Activated T-cell treated with anti-CD3 and anti-CD28 coated beads for 24 hours (primary cell): ENCODE data around the gene ANKRD18A.

Experiments
- DNase-seq: peaks from one replicate; pipeline ENCODE4 v3.0.0-alpha.2; 2020; ENCODE audit warnings: low read depth

Gene ANKRD18A

DNA sequence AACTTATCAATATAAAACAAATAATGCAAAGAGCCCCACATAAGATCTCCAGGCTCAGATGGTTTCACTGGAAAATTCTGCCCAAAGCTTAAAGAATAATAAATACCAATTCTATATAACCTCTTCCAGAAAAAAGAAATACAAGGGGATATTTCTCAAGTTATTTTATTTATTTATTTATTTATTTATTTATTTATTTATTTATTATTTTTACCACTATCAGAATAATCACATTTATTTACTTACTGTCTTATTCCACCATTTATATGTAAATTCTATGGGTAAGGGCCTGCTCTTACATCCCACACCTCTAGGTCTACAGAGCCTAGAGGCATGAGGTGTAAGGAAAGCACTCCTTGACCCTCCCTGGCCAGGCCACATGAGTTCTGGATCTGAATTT is 91.1 kb downstream of the ANKRD18A start:
- no peak for DNase-seq

DNA sequence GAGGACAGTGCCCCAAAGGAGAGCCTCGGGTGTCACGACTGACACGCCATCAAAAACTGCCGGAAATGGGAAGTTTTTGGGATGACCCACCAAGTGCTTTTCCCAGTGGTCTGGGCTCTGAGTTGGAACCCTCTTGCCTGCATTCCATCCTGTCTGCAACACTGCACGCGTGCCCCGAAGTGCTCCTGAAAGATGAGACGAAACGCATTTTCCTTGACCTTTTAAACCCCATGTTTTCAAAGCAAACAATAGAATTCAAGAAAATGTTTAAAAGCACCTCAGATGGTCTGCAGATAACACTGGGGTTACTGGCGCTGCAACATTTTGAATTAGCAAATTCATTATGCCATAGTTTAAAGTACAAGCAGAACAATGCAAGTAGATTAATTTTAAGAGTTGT is 92.9 kb downstream of the ANKRD18A start:
- no peak for DNase-seq

DNA sequence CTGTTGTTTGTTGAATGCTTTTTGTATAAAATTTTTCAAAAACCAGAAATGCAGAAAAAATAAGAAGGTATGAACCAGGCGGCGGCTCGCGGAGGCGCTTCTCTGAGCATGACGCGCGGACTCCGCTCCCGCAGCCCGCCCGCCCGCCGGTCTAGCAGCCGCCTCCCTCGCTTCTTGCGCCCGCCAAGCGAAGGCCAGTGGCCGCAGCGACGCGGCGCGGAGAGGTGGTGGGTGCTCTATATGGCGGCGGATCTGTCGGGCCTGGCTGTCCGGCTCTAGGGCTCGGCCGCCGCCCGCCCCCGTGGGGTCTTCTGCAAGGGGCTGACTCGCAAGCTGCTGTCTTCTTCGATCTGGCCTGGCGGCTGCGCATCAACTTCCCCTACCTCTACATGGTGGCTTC is 93.8 kb downstream of the ANKRD18A start:
- DNase-seq: no peak

DNA sequence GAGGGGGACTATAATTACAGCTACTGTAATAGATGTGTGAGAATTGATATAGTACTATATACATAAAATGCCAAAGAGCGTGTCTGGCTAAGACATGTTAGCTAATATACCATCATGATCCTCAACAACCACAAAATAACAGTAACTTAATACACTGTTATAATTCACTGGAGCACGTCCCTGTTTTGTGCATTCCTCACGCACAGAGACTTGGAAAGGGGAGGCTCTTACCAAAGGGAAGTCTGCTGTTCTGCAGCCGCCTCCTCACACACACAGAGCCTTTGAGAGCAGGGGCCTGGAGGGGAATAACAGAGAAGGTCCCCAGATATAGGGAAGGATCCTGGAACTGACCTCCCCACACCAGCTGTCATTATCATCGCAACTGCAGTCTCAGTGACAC is 97.3 kb downstream of the ANKRD18A start:
- no peak for DNase-seq

DNA sequence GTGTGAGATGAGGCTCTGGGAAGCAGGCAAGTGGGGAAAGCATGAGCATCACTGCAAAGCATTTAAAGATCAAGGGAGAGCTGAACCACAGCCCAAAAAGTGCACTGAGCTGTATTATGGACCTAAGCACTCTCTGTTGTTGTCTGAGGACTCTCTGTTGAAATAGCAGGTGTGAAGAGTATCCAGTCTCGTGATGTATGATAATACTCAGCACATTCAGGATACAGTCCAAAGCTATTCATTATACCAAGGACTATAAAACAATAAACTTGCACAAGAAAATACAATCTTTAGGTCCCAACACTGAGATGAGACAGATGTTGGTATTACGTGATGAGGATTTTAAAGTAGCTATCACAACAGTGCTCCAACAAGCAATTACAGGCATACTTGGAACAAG is 98.6 kb downstream of the ANKRD18A start:
- DNase-seq: no peak
